ENCODE measurements around the gene SEC24A.

GRCh38 chr5:134638760-134639201, 9.8 kb upstream of the SEC24A start:
- TF ChIP-seq CTCF (IDR thresholded peaks at IDR 0.05; ENCODE audit: low read depth, low read length) (no peak), EZH2phosphoT487 (IDR thresholded peaks at IDR 0.05; ENCODE audit: low read depth) (no peak)

Measured in OCI-LY3 (cell line).